Effector memory CD8-positive, alpha-beta T cell (primary cell): Measurements from ENCODE around the gene CHRNA1.

Experiments
- ATAC-seq: fragments of 150-1000 bp; cut with Tn5 transposase; replicated peaks from 2 replicates; pipeline ENCODE4 v1.10.0; 2021; ENCODE audit warnings: mild to moderate bottlenecking, moderate library complexity
- DNase-seq, 3 experiments: peaks; one replicate each; pipeline ENCODE4 v3.0.0; 2021
- H3K27ac Mint-ChIP-seq, 2 donors: one replicate each; pipeline ENCODE4 v1.8.0; 2022; ENCODE audit warnings: mild to moderate bottlenecking in 2 of 2, mixed read lengths in 2 of 2, moderate library complexity in 2 of 2
- H3K27me3 Mint-ChIP-seq, 2 donors: one replicate each; pipeline ENCODE4 v1.8.0; 2022; ENCODE audit warnings: mixed read lengths in 2 of 2
- H3K36me3 Mint-ChIP-seq: one replicate; pipeline ENCODE4 v1.8.0; 2022; ENCODE audit warnings: mild to moderate bottlenecking, moderate library complexity, mixed read lengths; ENCODE audit not compliant: insufficient read depth
- H3K4me1 Mint-ChIP-seq, 2 donors: one replicate each; pipeline ENCODE4 v1.8.0; 2022; ENCODE audit warnings: low read depth in 2 of 2, mixed read lengths in 2 of 2
- H3K4me3 Mint-ChIP-seq, 2 donors: one replicate each; pipeline ENCODE4 v1.8.0; 2022; ENCODE audit warnings: mild to moderate bottlenecking in 2 of 2, mixed read lengths in 2 of 2, moderate library complexity in 2 of 2
- H3K9me3 Mint-ChIP-seq, 2 donors: one replicate each; pipeline ENCODE4 v1.8.0; 2022; ENCODE audit warnings: mixed read lengths in 2 of 2

CHRNA1 gene

GRCh38 chr2:174740721-174741120, 23.6 kb downstream of the CHRNA1 start:
- no peaks in the 10 kb centered on the region for H3K9me3 Mint-ChIP-seq
- H3K27ac Mint-ChIP-seq = no peak overlapping the region
- H3K36me3 Mint-ChIP-seq = no peaks in the 10 kb centered on the region
- DNase-seq (no peak), ATAC-seq (no peak)
- H3K27me3 Mint-ChIP-seq = peaks cover 0 to 15% of the 10 kb centered on the region in 2 donors
- H3K4me3 Mint-ChIP-seq = no peak overlapping the region
- H3K4me1 Mint-ChIP-seq = no peaks in the 10 kb centered on the region

- Mint-ChIP-seq H3K4me3 (no peak overlapping the region), H3K4me1 (no peaks in the 10 kb centered on the region), H3K36me3 (no peaks in the 10 kb centered on the region)
Observed at GRCh38 chr2:174738841-174739240, 25.4 kb downstream of the CHRNA1 start.

GRCh38 chr2:174731546-174731945, 32.7 kb downstream of the CHRNA1 start:
- H3K4me1 Mint-ChIP-seq = peaks cover 11 to 12% of the 10 kb centered on the region in 2 donors
- H3K4me3 Mint-ChIP-seq = no peak overlapping the region
- H3K27ac Mint-ChIP-seq = no peak overlapping the region

More at GRCh38 chr2:174738841-174739240, 25.4 kb downstream of the CHRNA1 start:
- Mint-ChIP-seq H3K27me3 (peaks cover 0 to 24% of the 10 kb centered on the region in 2 donors), H3K27ac (no peak overlapping the region), H3K9me3 (no peaks in the 10 kb centered on the region)
- ATAC-seq (no peak), DNase-seq (no peak)

GRCh38 chr2:174730698-174731018, 33.6 kb downstream of the CHRNA1 start:
- H3K27me3 Mint-ChIP-seq = peaks cover 28 to 45% of the 10 kb centered on the region in 2 donors
- peak overlapping the region in 1 of 2 donors; percentile 36 for H3K27ac Mint-ChIP-seq
- H3K36me3 Mint-ChIP-seq = no peaks in the 10 kb centered on the region
- H3K9me3 Mint-ChIP-seq = no peaks in the 10 kb centered on the region
- DNase-seq (no peak), ATAC-seq (no peak)
- H3K4me3 Mint-ChIP-seq = peak overlapping the region; percentile 83 to 90
- peaks cover 11 to 18% of the 10 kb centered on the region in 2 donors for H3K4me1 Mint-ChIP-seq

More at GRCh38 chr2:174731546-174731945, 32.7 kb downstream of the CHRNA1 start:
- no peaks in the 10 kb centered on the region for H3K36me3 Mint-ChIP-seq
- no peak for ATAC-seq
- H3K27me3 Mint-ChIP-seq = peaks cover 28 to 37% of the 10 kb centered on the region in 2 donors
- DNase-seq = no peak
- H3K9me3 Mint-ChIP-seq = no peaks in the 10 kb centered on the region

GRCh38 chr2:174729797-174730697, 34.2 kb downstream of the CHRNA1 start:
- ATAC-seq (peak; percentile 78), DNase-seq (peak in 2 of 3 experiments; percentile 22 to 23)
- Mint-ChIP-seq H3K4me3 (peak overlapping the region; percentile 83 to 90), H3K27ac (peak overlapping the region; percentile 36 to 74), H3K27me3 (peaks cover 28 to 42% of the 10 kb centered on the region in 2 donors), H3K9me3 (no peaks in the 10 kb centered on the region), H3K36me3 (no peaks in the 10 kb centered on the region), H3K4me1 (peaks cover 11 to 18% of the 10 kb centered on the region in 2 donors)

DNA sequence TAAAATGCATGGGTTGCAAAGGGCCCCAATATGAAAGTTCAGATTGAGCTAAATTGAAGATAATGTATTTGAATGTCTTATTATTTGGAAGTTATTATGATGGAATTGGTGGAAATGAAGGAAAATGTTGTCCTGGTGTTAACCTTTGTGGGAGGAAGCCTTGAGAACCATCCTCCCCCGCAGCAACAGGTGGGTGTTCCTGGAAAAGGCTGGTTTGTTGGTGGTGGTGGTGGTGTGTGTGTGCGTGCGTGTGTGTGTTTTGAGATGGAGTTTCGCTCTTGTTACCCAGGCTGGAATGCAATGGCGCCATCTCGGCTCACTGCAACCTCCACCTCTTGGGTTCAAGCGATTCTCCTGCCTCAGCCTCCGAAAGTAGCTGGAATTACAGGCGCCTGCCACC, 36.2 kb downstream of the CHRNA1 start:
- Mint-ChIP-seq H3K4me1 (peaks cover 11 to 18% of the 10 kb centered on the region in 2 donors), H3K4me3 (no peak overlapping the region), H3K27ac (no peak overlapping the region)

DNA sequence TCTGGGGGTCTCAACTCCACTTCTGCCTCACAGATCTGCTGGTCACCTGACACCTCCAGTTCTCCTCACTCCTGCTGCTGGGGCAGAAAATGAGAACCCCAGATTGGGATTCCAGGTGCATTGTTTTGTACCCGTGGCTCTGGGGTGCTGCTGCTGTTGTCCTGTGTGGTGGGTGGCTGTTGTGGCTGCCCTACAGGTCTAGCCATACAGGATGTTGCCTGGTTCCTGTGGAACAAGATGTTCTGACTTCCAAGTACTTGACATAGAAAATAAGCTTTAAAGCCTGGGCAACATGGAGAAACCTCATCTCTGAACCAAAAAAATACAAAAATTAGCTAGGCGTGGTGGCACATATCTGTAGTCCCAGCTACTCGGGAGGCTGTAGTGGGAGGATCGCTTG, 38.1 kb downstream of the CHRNA1 start:
- peaks cover 22 to 35% of the 10 kb centered on the region in 2 donors for H3K27me3 Mint-ChIP-seq
- H3K27ac Mint-ChIP-seq = peak overlapping the region in 1 of 2 donors; percentile 81
- ATAC-seq (no peak), DNase-seq (no peak)
- no peak overlapping the region for H3K4me3 Mint-ChIP-seq
- no peaks in the 10 kb centered on the region for H3K9me3 Mint-ChIP-seq
- peaks cover 11 to 18% of the 10 kb centered on the region in 2 donors for H3K4me1 Mint-ChIP-seq
- no peaks in the 10 kb centered on the region for H3K36me3 Mint-ChIP-seq

More for the DNA sequence above, 36.2 kb downstream of the CHRNA1 start:
- no peak for ATAC-seq
- Mint-ChIP-seq H3K9me3 (no peaks in the 10 kb centered on the region), H3K36me3 (no peaks in the 10 kb centered on the region), H3K27me3 (peaks cover 26 to 35% of the 10 kb centered on the region in 2 donors)
- DNase-seq = no peak

GRCh38 chr2:174722942-174723592, 41.2 kb downstream of the CHRNA1 start:
- no peaks in the 10 kb centered on the region for H3K9me3 Mint-ChIP-seq
- H3K27ac Mint-ChIP-seq = no peak overlapping the region
- ATAC-seq (no peak), DNase-seq (no peak)
- peaks cover 11% of the 10 kb centered on the region in 2 donors for H3K27me3 Mint-ChIP-seq
- peaks cover 11 to 15% of the 10 kb centered on the region in 2 donors for H3K4me1 Mint-ChIP-seq
- no peaks in the 10 kb centered on the region for H3K36me3 Mint-ChIP-seq
- H3K4me3 Mint-ChIP-seq = no peak overlapping the region

- H3K36me3 Mint-ChIP-seq = peaks cover 7% of the 10 kb centered on the region
- ATAC-seq = no peak
- no peak overlapping the region for H3K27ac Mint-ChIP-seq
- H3K4me3 Mint-ChIP-seq = no peak overlapping the region
- no peaks in the 10 kb centered on the region for H3K9me3 Mint-ChIP-seq
- DNase-seq = no peak
- no peaks in the 10 kb centered on the region for H3K27me3 Mint-ChIP-seq
- H3K4me1 Mint-ChIP-seq = peaks cover 24 to 27% of the 10 kb centered on the region in 2 donors
Observed at GRCh38 chr2:174719016-174719415, 45.3 kb downstream of the CHRNA1 start.

- Mint-ChIP-seq H3K9me3 (no peaks in the 10 kb centered on the region), H3K4me3 (peak overlapping the region in 1 of 2 donors; percentile 31), H3K27me3 (no peaks in the 10 kb centered on the region), H3K4me1 (peaks cover 24 to 27% of the 10 kb centered on the region in 2 donors), H3K36me3 (peaks cover 7% of the 10 kb centered on the region), H3K27ac (no peak overlapping the region)
- DNase-seq (no peak), ATAC-seq (no peak)
Observed at GRCh38 chr2:174718591-174718990, 45.7 kb downstream of the CHRNA1 start.

GRCh38 chr2:174717916-174718315, 46.4 kb downstream of the CHRNA1 start:
- H3K9me3 Mint-ChIP-seq = no peaks in the 10 kb centered on the region
- peak overlapping the region in 1 of 2 donors; percentile 77 for H3K27ac Mint-ChIP-seq
- peak overlapping the region; percentile 67 to 69 for H3K4me3 Mint-ChIP-seq

GRCh38 chr2:174717273-174717672, 47.0 kb downstream of the CHRNA1 start:
- ATAC-seq (peak; percentile 80), DNase-seq (peak in 1 of 3 experiments; percentile 13)
- H3K27me3 Mint-ChIP-seq = no peaks in the 10 kb centered on the region
- H3K36me3 Mint-ChIP-seq = peaks cover 7% of the 10 kb centered on the region
- H3K4me1 Mint-ChIP-seq = peaks cover 24 to 27% of the 10 kb centered on the region in 2 donors
- peak overlapping the region; percentile 67 to 69 for H3K4me3 Mint-ChIP-seq
- H3K9me3 Mint-ChIP-seq = no peaks in the 10 kb centered on the region
- peak overlapping the region in 1 of 2 donors; percentile 77 for H3K27ac Mint-ChIP-seq

More at GRCh38 chr2:174717916-174718315, 46.4 kb downstream of the CHRNA1 start:
- DNase-seq (no peak), ATAC-seq (no peak)
- Mint-ChIP-seq H3K36me3 (peaks cover 7% of the 10 kb centered on the region), H3K27me3 (no peaks in the 10 kb centered on the region), H3K4me1 (peaks cover 24 to 27% of the 10 kb centered on the region in 2 donors)

DNA sequence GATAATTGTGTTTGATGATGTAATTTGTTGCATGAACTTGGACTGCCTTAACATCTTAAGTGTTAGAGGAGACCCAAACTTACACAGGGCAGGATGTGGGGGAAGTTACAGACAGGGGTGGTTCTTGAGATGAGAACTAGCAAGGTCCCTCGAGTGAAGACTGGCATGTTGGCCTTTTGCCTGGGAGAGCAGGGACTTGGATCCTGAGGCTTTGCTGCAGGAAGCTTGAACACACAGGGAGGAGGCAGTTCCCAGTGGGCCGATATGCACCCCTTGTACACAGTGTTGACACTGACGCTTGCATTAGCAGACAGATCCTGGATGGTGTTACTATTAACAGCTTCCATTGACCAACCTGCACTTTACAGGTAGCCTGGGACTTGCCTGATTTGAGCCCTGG, 47.5 kb downstream of the CHRNA1 start:
- Mint-ChIP-seq H3K36me3 (peaks cover 7% of the 10 kb centered on the region), H3K27ac (peak overlapping the region in 1 of 2 donors; percentile 77), H3K4me1 (peaks cover 24 to 27% of the 10 kb centered on the region in 2 donors), H3K9me3 (no peaks in the 10 kb centered on the region), H3K27me3 (no peaks in the 10 kb centered on the region), H3K4me3 (peak overlapping the region; percentile 67 to 69)
- ATAC-seq (peak; percentile 80), DNase-seq (peak in 1 of 3 experiments; percentile 23)
